Pons (tissue), 1 donor: ENCODE data around the gene SUSD3.
"Not testable (repeated sequence)": the region's sequence is repeated elsewhere in the genome, so short reads cannot be mapped to it uniquely, and the experiment has no call there.

ENCODE experiments used
- DNase-seq: peaks from one replicate; pipeline ENCODE4 v3.0.0-alpha.2; 2016; ENCODE audit warnings: low spot score

The SUSD3 gene

GRCh38 chr9:93111001-93111370 is 52.5 kb downstream of the SUSD3 start:
- no peak for DNase-seq

GRCh38 chr9:93111371-93112115 is 53.0 kb downstream of the SUSD3 start:
- no peak for DNase-seq

- no peak for DNase-seq
These were observed 53.8 kb downstream of the SUSD3 start for GRCh38 chr9:93112116-93112863.

- DNase-seq: no peak
These were observed 54.4 kb downstream of the SUSD3 start for GRCh38 chr9:93112864-93113389.

- no peak for DNase-seq
These were observed 55.9 kb downstream of the SUSD3 start for GRCh38 chr9:93114169-93114983.

GRCh38 chr9:93114984-93115335 is 56.5 kb downstream of the SUSD3 start:
- no peak for DNase-seq

- DNase-seq: no peak
These were observed 57.1 kb downstream of the SUSD3 start for GRCh38 chr9:93115486-93116071.

GRCh38 chr9:93116072-93116961 is 57.8 kb downstream of the SUSD3 start:
- DNase-seq: peak; percentile 73

GRCh38 chr9:93117521-93117920 is 59.0 kb downstream of the SUSD3 start:
- not testable (repeated sequence) for DNase-seq

GRCh38 chr9:93117924-93118862 is 59.7 kb downstream of the SUSD3 start:
- no peak for DNase-seq

GRCh38 chr9:93118863-93119702 is 60.6 kb downstream of the SUSD3 start:
- DNase-seq: no peak

GRCh38 chr9:93119703-93119952 is 61.1 kb downstream of the SUSD3 start:
- DNase-seq: no peak

GRCh38 chr9:93119953-93120845 is 61.7 kb downstream of the SUSD3 start:
- DNase-seq: peak; percentile 88

- DNase-seq: no peak
These were observed 62.4 kb downstream of the SUSD3 start for GRCh38 chr9:93120846-93121315.

GRCh38 chr9:93121316-93122241 is 63.1 kb downstream of the SUSD3 start:
- no peak for DNase-seq

GRCh38 chr9:93122721-93123221 is 64.3 kb downstream of the SUSD3 start:
- no peak for DNase-seq
